ENCODE measurements around the gene SNTG2. TPM values are rescaled to one million over a fixed set of nuclear protein-coding genes. Genes with fewer than 3 reads are reported as not detected.

SNTG2 gene
- polyA plus RNA-seq, 3 donors: not detected

GRCh38 chr2:979069-979928 is 28.6 kb downstream of the SNTG2 start:
- Histone ChIP-seq H3K4me3 (replicated peaks in 1 of 3; ENCODE audit: low read depth in 2 of 3, low read length in 3 of 3) (no peak overlapping the region), H3K79me2 (ENCODE audit: insufficient read depth, low read length) (no peaks in the 10 kb centered on the region), H3K9me3 (replicated peaks in 1 of 2; ENCODE audit: control insufficient read depth in 1 of 2, insufficient read depth in 1 of 2, low read length in 2 of 2) (no peaks in the 10 kb centered on the region), H3K27ac (ENCODE audit: low read depth in 1 of 2, low read length in 2 of 2) (no peak overlapping the region), H2AFZ (ENCODE audit: insufficient read depth, low read depth, low read length, poor library complexity, severe bottlenecking) (no peak overlapping the region), H3K36me3 (replicated peaks in 1 of 2; ENCODE audit: control insufficient read depth in 1 of 2, insufficient read depth in 2 of 2, low read length in 2 of 2) (no peaks in the 10 kb centered on the region), H3K27me3 (ENCODE audit: control insufficient read depth in 2 of 2, insufficient read depth in 2 of 2, low read length in 2 of 2) (no peaks in the 10 kb centered on the region), H3K9ac (ENCODE audit: insufficient read depth, low read length, poor library complexity, severe bottlenecking) (no peak overlapping the region), H4K20me1 (ENCODE audit: insufficient read depth, low read length) (no peaks in the 10 kb centered on the region), H3K4me2 (replicated peaks; ENCODE audit: extremely low read depth, low read length, poor library complexity, severe bottlenecking) (no peak overlapping the region), H3K4me1 (ENCODE audit: control insufficient read depth in 1 of 2, insufficient read depth in 2 of 2, low read length in 2 of 2) (no peaks in the 10 kb centered on the region)
- H3K4me1 Mint-ChIP-seq: no peaks in the 10 kb centered on the region
- peaks cover 0 to 2% (median 1%) of the 10 kb centered on the region in 3 donors for H3K27me3 Mint-ChIP-seq (ENCODE audit: low read depth in 3 of 3)
- H3K27ac Mint-ChIP-seq: no peak overlapping the region
- H3K36me3 Mint-ChIP-seq: no peaks in the 10 kb centered on the region
- no peak overlapping the region for H3K4me3 Mint-ChIP-seq
- DNase-seq: no peak
- WGBS (ENCODE audit: insufficient coverage): 77% methylated on average over 3 of the region's 8 CpGs
- intact Hi-C loops (cut with micrococcal nuclease): no loop called here
- TF ChIP-seq CTCF (IDR thresholded peaks at IDR 0.05): no peak
- peaks cover 0 to 5% (median 0%) of the 10 kb centered on the region in 7 donors for H3K9me3 Mint-ChIP-seq

- Mint-ChIP-seq H3K9me3 (peaks cover 0 to 5% (median 0%) of the 10 kb centered on the region in 7 donors), H3K4me3 (no peak overlapping the region), H3K27ac (no peak overlapping the region), H3K4me1 (no peaks in the 10 kb centered on the region), H3K36me3 (no peaks in the 10 kb centered on the region), H3K27me3 (ENCODE audit: low read depth in 3 of 3) (peaks cover 0 to 5% (median 1%) of the 10 kb centered on the region in 3 donors)
- Histone ChIP-seq H3K36me3 (replicated peaks in 1 of 2; ENCODE audit: control insufficient read depth in 1 of 2, insufficient read depth in 2 of 2, low read length in 2 of 2) (no peaks in the 10 kb centered on the region), H4K20me1 (ENCODE audit: insufficient read depth, low read length) (no peaks in the 10 kb centered on the region), H2AFZ (ENCODE audit: insufficient read depth, low read depth, low read length, poor library complexity, severe bottlenecking) (no peak overlapping the region), H3K4me2 (replicated peaks; ENCODE audit: extremely low read depth, low read length, poor library complexity, severe bottlenecking) (no peak overlapping the region), H3K9me3 (replicated peaks in 1 of 2; ENCODE audit: control insufficient read depth in 1 of 2, insufficient read depth in 1 of 2, low read length in 2 of 2) (no peaks in the 10 kb centered on the region), H3K4me1 (ENCODE audit: control insufficient read depth in 1 of 2, insufficient read depth in 2 of 2, low read length in 2 of 2) (no peaks in the 10 kb centered on the region), H3K27me3 (ENCODE audit: control insufficient read depth in 2 of 2, insufficient read depth in 2 of 2, low read length in 2 of 2) (no peaks in the 10 kb centered on the region), H3K4me3 (replicated peaks in 1 of 3; ENCODE audit: low read depth in 2 of 3, low read length in 3 of 3) (no peak overlapping the region), H3K9ac (ENCODE audit: insufficient read depth, low read length, poor library complexity, severe bottlenecking) (no peak overlapping the region), H3K27ac (ENCODE audit: low read depth in 1 of 2, low read length in 2 of 2) (no peak overlapping the region), H3K79me2 (ENCODE audit: insufficient read depth, low read length) (no peaks in the 10 kb centered on the region)
- 80% methylated on average over 2 of the region's 4 CpGs for WGBS (ENCODE audit: insufficient coverage)
- DNase-seq: no peak
- TF ChIP-seq CTCF (IDR thresholded peaks at IDR 0.05): no peak
- intact Hi-C loops (cut with micrococcal nuclease): no loop called here
Observed at GRCh38 chr2:980176-980575, 29.5 kb downstream of the SNTG2 start.

All from CD14-positive monocyte (primary cell).